Ishikawa (cell line): ENCODE data around the gene SDK1.

Experiments used
- CEBPB ChIP-seq: IDR thresholded peaks from 2 replicates; pipeline ENCODE4 v1.6.1; 2012
- CREB1 ChIP-seq: IDR thresholded peaks from 2 replicates; pipeline ENCODE4 v1.6.1; 2012; ENCODE audit warnings: low read depth
- EGR1 ChIP-seq: IDR thresholded peaks from 2 replicates; pipeline ENCODE4 v1.6.1; 2012
- EP300 ChIP-seq: IDR thresholded peaks from 2 replicates; pipeline ENCODE4 v1.6.1; 2012; ENCODE audit warnings: borderline replicate concordance
- FOXM1 ChIP-seq: IDR thresholded peaks from 2 replicates; pipeline ENCODE4 v1.6.1; 2012; ENCODE audit warnings: low read depth, borderline replicate concordance
- MAX ChIP-seq: IDR thresholded peaks from 2 replicates; pipeline ENCODE4 v1.6.1; 2012
- RAD21 ChIP-seq: IDR thresholded peaks from 2 replicates; pipeline ENCODE4 v1.6.1; 2012; ENCODE audit warnings: low read depth
- REST ChIP-seq: IDR thresholded peaks from 2 replicates; pipeline ENCODE4 v1.6.1; 2012; ENCODE audit warnings: low read depth, mild to moderate bottlenecking
- TAF1 ChIP-seq: IDR thresholded peaks from 2 replicates; pipeline ENCODE4 v1.6.1; 2012; ENCODE audit warnings: low read depth, mild to moderate bottlenecking
- USF1 ChIP-seq: IDR thresholded peaks from 2 replicates; pipeline ENCODE4 v1.6.1; 2012
- YY1 ChIP-seq: IDR thresholded peaks from 2 replicates; pipeline ENCODE4 v1.6.1; 2012; ENCODE audit warnings: low read depth
- ZBTB7A ChIP-seq: IDR thresholded peaks from 2 replicates; pipeline ENCODE4 v1.6.1; 2012; ENCODE audit warnings: low read depth

DNA sequence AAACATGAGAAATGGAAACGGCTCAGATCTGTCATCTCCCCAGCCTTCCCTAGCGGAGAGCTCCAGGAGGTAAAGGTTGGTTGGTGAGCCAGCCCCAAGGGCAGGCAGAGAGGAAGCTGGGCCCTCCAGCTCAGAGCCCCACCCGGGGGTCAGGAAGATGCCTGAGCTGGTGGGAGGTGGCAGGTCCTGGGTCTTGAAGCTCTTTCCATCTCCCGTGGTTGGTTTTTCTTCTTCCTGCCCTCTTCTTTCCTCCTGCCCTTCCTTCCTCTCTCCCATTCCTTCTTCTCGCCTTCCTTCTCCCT, 996.8 kb downstream of the SDK1 start:
- TF ChIP-seq RAD21: no peak
- no peak for TF ChIP-seq ZBTB7A
- no peak for TF ChIP-seq EP300
- no peak for TF ChIP-seq EGR1
- no peak for TF ChIP-seq MAX
- TF ChIP-seq YY1: no peak
- TF ChIP-seq REST: no peak
- TF ChIP-seq TAF1: no peak
- TF ChIP-seq USF1: no peak
- no peak for TF ChIP-seq CEBPB
- TF ChIP-seq CREB1: no peak
- TF ChIP-seq FOXM1: no peak
